Measurements from ENCODE around the gene SESTD1.

The SESTD1 gene

GRCh38 chr2:179106676-179107428 lies 157.8 kb downstream of the SESTD1 start:
- peak; percentile 43 for DNase-seq (ENCODE audit: extremely low read depth, insufficient read length)
- no peak overlapping the region for H3K4me3 ChIP-seq (replicated peaks; ENCODE audit: low read depth, low read length)
- no peak for TF ChIP-seq CTCF (IDR thresholded peaks at IDR 0.05; ENCODE audit: insufficient read depth, low read length, poor library complexity, severe bottlenecking)
- no peaks in the 10 kb centered on the region for H3K27me3 ChIP-seq (replicated peaks; ENCODE audit: control insufficient read depth, insufficient read depth, low read length)
- no peaks in the 10 kb centered on the region for H3K36me3 ChIP-seq (ENCODE audit: control insufficient read depth, insufficient read depth, low read length)

- Histone ChIP-seq H3K36me3 (ENCODE audit: control insufficient read depth, insufficient read depth, low read length) (no peaks in the 10 kb centered on the region), H3K4me3 (replicated peaks; ENCODE audit: low read depth, low read length) (no peak overlapping the region), H3K27me3 (replicated peaks; ENCODE audit: control insufficient read depth, insufficient read depth, low read length) (no peaks in the 10 kb centered on the region)
- no peak for DNase-seq (ENCODE audit: extremely low read depth, insufficient read length)
- TF ChIP-seq CTCF (IDR thresholded peaks at IDR 0.05; ENCODE audit: insufficient read depth, low read length, poor library complexity, severe bottlenecking), result no peak
These were observed 158.3 kb downstream of the SESTD1 start for GRCh38 chr2:179106342-179106675.

- Histone ChIP-seq H3K27me3 (replicated peaks; ENCODE audit: control insufficient read depth, insufficient read depth, low read length) (no peaks in the 10 kb centered on the region), H3K36me3 (ENCODE audit: control insufficient read depth, insufficient read depth, low read length) (no peaks in the 10 kb centered on the region), H3K4me3 (replicated peaks; ENCODE audit: low read depth, low read length) (no peak overlapping the region)
- TF ChIP-seq CTCF (IDR thresholded peaks at IDR 0.05; ENCODE audit: insufficient read depth, low read length, poor library complexity, severe bottlenecking), result no peak
- DNase-seq (ENCODE audit: extremely low read depth, insufficient read length), result no peak
These were observed 159.9 kb downstream of the SESTD1 start for GRCh38 chr2:179104736-179105135.

- no peak for DNase-seq (ENCODE audit: extremely low read depth, insufficient read length)
- Histone ChIP-seq H3K27me3 (replicated peaks; ENCODE audit: control insufficient read depth, insufficient read depth, low read length) (no peaks in the 10 kb centered on the region), H3K4me3 (replicated peaks; ENCODE audit: low read depth, low read length) (no peak overlapping the region), H3K36me3 (ENCODE audit: control insufficient read depth, insufficient read depth, low read length) (no peaks in the 10 kb centered on the region)
- no peak for TF ChIP-seq CTCF (IDR thresholded peaks at IDR 0.05; ENCODE audit: insufficient read depth, low read length, poor library complexity, severe bottlenecking)
These were observed 166.4 kb downstream of the SESTD1 start for GRCh38 chr2:179098080-179098689.

- Histone ChIP-seq H3K36me3 (ENCODE audit: control insufficient read depth, insufficient read depth, low read length) (no peaks in the 10 kb centered on the region), H3K27me3 (replicated peaks; ENCODE audit: control insufficient read depth, insufficient read depth, low read length) (no peaks in the 10 kb centered on the region), H3K4me3 (replicated peaks; ENCODE audit: low read depth, low read length) (no peak overlapping the region)
- no peak for DNase-seq (ENCODE audit: extremely low read depth, insufficient read length)
- TF ChIP-seq CTCF (IDR thresholded peaks at IDR 0.05; ENCODE audit: insufficient read depth, low read length, poor library complexity, severe bottlenecking), result no peak
These were observed 167.5 kb downstream of the SESTD1 start for GRCh38 chr2:179097131-179097530.
